GM19397 (cell line): ENCODE data around the gene LIPC.

Experiments
- ATAC-seq: cut with Tn5 transposase; IDR thresholded peaks from one replicate; pipeline ENCODE4 v1.9.1; 2021; ENCODE audit warnings: mild to moderate bottlenecking, moderate library complexity; ENCODE audit not compliant: unreplicated experiment

Gene LIPC

DNA sequence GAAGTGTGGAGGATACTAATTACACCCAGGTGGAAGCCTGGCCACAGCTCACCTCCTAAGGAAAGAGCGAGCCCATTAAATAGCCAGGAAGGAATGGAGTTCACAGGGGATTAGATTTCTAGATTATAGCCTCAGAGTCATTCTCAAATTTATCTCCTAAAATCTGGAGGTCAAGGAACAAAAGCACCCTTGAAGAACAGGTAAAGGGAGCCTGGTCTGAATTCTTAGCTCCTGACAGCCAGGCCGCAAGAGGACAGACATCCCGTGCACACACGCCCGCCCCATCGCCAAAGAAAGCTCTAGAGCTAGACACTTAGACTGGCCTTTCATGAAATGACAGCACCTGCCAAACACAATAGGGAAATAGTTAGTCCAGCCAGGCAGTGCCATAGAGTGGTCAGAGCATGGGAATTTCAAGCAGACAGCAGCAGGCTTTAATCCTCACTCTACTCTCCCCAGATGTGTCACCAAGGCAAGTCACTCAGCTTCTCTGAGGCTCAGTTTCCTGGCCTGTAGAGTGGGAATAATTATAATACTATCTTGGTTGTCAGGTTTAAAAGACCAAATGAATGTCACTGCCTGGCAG, 59.2 kb downstream of the LIPC start:
- ATAC-seq: no peak

DNA sequence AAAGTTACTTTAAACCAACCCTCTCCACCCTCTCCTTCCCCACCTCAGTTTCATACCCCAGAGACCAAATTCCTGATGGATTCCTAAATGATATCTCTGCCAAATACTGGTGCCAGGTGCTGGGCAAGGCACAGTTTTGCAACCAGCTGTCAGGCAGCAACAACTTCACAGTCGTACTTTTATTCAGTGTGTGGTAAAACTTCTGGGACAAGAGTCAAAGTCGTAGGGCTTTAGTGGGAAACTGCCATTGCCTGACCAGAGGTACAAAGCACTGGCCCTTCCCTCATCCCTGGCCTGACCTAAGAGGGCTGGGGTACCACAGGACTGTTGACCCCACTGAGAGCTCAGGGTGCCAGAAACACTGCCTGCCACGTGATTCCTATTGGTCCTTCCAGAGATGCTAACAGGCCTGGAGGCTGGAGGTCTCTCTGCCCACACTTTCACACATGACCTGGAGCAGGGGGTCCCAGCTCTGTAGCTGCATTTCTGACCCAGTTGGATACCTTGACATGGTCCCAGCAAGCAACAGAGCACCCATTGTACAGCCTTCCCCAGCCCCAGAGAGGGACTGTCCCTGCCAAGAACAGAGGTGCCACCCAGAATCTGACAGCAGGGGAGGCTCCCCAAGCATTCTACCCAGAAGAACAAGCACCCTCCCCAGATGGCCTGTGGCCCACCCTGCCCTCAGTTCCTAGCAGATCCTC, 59.9 kb downstream of the LIPC start:
- ATAC-seq: no peak

DNA sequence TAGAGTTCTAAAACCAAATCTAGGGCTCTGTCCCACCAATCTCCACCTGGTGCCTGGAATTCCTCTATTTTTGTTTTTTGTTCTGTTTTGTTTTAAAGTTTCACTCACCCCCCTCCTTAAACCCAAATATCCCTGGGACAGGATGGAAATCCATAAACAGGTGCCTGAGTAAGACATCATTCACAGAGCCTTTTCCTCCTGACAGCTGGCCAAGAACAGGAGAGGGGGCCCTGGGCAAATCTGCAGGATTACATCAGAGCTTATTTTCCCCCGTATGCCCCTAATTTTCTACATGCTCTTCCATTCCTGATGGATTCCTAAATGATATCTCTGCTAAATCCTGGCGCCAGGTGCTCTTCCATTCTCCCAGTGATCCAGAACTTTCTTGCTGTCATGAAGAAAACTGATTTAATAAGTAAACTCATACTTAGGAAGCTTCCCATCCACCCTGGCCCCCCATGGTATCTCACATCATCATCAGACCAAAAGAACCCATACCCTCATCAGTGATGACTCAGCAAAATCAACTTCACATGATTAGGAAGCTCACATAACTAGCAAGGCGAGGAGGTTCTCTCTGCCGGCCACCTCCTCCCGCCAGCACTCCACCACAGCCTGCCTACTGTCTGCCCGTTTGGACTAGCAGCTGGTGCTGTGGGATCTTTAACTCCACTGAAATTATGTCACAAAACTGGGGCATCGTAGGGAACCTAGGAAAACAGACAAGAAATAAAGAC, 61.0 kb downstream of the LIPC start:
- ATAC-seq: no peak

DNA sequence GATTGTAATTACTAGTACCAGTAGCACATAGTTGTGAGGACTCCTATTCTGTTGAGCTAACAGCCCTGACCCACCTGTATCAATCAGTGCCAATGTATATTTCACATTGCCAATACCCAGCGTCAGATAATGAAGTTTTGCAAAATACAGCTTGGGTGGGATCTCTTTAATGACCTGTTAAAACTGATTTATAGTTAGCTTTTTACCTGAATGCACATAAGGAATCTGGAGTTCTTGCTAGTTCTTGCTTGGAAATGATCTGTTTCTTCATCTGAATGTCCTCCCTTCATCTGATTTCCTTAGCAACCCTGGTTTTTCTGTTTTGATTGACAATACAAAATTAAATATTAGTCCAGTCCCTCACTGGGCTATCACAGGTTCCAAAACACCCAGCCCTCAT, 62.8 kb downstream of the LIPC start:
- no peak for ATAC-seq

DNA sequence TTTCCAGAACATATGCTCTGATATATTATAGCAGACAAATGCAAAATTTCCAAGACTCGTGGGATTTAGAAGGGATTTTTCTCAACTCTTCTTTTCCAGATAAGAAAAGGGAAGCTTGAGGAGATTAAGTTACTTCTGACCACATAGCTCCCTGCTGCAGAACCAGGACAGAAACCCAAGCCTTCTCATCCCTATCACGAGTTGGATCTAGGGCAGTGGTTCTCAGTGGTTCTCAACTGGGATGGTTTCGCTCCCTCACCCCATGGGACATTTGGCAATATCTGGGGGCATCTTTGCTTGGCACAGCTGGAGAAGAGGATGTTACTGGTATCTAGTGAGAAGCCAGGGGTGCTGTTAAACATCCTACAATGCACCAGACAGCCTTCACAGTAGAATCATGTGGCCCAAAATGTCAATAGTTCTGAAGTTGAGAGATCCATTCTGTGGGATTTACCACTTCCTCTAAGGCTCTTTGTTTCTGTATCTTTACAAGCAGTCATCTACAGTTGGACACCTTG, 64.2 kb downstream of the LIPC start:
- no peak for ATAC-seq

DNA sequence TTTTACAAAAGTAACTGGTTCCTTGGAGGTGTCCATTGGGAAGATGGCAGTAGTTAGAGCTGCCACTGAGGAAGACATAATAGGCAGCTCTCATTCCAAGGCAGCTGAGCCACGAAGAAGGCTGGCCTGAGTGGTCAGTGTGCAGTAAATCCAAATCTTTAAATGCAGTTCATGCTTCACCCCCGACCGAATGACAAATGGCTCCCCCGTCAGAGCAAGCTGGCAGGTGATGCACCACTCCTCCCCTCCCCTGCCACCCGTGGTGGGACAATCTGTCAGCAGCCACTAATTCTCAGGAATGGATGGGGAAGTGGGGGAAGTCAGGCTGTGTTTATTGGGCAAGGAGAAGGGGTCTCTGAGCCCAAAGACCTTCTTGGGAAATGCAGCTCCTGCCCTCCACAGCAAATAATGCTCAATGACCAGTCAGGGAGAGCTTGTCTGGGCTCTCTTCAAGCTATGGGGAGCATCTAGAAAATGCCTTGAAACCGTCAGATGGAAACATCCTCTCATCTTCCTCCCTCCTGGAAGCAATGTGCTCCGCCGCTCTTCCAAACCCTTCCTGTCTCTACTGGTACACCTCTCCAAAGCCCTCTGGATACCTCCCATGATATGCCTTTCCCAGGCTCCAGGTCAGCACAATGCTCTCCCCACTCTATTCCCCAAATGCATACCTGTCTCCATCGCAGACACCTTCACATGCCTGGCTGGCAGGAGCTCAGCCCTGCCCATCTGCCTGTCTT, 65.4 kb downstream of the LIPC start:
- no peak for ATAC-seq

DNA sequence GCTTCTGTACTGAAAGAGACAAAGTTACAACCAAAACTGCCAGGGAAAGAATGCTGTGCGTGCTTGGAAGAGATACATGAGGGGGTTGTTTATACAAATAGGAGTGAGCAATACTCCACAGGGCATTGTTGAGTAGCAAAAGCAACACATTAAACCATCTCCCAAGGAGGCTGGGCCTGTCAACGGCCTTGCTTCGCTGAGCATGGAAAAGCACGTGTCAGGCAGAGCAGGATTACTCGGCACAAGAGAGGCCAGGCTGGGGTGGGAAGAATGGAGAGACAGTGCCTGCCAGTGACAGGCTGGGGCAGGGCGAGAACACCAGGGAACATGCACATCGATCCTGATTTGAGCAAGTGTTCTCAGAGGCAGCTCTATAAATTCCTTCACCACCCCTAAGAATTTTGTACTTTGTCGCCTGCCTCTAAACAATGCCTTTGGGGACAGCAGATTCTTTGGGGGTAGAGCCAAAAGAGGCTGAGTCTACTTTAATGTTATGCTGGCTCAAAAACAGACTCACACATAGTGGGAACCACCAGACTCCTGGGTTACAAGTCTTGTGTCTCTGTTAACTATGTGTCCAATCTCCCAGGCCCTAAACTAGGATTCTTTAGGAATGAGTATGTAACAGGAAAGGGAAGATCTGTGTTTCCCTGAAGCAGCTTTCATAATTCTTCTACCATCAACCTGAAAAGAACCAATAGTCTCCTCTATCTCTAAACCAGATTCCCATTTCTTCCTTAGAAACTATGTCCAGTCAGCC, 67.2 kb downstream of the LIPC start:
- no peak for ATAC-seq

DNA sequence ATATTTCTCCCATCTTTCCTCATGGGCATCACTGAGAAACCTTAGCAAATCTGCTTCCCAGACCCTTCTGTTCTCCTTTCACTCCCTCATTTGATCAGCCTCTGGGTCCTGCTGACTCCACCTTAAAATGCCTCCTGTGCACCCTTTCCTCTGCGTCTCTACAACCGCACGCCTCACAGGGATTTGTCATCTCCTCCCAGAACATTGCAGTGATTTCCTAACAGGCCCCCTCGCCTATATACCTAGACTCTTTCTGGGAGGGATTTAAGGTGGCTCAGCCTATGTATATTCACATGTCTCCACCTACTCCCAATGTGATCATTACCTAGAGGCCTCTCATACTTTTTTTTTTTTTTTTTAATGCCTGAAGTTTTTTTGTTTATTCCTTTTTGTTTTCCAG, 69.2 kb downstream of the LIPC start:
- no peak for ATAC-seq

DNA sequence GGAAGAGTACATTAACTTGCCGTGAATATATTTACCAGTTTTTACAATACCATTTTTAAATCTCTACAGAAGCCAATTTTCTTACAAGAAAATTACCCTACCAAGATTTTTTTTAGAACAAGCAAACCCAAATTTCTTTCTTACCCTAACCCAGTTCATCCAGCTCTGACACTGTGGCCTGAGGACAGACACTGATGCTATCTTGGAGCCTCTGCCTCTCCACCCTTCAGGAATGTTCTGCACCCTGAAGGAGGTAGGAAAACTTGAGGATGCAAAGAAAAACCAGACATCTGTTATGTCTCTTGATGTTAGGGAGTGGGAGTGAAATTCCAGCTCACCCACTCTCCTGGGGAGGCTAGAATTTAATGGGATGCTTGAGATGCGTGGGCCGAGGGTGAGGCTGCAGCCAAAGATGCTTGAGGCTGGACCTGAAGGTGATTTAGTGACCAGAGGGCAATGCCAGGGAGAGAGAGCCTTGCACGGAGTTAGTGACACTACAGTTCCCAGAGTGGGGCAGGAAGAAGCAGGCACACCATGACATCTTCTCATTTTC, 69.9 kb downstream of the LIPC start:
- ATAC-seq: no peak

DNA sequence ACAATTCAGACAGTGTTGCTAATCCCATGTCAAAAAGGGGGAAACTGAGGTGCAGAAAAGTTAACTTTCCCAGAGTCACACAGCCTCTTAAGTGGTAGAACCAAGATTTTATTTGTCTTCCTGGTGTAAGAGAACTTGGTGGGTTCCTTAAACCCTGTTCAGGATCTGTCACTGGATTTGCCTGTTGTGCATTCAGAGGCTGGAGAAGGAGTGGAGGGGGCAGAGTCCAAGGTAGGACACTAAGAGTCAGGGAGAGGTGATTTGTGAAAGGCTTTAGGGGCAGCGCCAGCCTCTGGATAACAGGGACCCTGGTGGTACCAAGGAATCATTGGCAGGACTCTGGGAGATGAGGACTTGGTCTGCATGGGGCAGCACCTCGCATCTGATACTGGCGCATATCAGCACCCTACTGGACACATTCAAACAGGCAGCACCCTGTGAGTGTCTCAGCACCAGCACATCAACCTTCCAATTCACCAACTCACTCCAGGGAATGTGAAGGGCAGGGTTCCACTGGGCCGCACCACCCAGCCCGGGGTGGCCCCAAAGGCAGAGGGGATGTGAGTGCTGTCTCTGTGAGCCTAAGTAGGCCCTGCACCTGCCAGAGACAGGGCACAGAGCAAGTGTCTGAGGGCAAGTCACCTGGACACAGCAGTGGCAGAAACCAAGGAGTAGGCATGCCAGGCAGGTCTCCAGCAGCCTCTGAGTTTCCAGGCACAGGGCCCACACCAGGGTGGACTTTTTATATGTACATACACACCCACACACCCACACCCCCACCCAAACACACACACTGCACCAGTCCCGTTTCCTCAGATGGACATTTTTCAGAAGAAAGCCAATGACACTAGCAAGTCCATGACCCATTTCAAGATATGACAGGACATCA, 71.6 kb downstream of the LIPC start:
- ATAC-seq: no peak

DNA sequence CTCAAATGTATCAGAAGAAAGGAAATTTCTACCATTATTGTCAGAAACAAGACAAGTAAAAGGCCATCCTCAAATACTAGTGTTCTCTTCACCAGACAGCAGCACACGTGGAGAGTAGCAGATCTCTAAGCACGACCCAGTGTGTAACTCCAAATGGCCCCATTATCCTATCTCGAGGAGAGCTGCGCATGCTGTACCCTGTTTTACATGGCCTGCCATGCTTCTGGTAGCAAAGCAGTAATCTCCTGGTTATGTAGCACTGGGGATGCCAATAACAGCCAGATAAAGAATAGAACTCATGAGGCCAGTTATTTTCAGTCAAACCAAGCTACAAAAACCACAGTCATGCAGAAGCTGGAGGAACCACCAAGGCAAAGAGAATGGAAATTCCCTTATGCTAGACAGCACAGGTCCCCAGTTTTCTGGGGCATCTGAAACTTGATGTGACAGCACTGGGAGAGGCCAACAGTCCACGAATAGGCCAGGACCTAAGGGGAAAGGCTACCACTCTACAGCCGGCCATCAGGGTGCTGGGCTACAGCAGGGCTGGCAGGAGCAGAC, 73.0 kb downstream of the LIPC start:
- ATAC-seq: no peak

DNA sequence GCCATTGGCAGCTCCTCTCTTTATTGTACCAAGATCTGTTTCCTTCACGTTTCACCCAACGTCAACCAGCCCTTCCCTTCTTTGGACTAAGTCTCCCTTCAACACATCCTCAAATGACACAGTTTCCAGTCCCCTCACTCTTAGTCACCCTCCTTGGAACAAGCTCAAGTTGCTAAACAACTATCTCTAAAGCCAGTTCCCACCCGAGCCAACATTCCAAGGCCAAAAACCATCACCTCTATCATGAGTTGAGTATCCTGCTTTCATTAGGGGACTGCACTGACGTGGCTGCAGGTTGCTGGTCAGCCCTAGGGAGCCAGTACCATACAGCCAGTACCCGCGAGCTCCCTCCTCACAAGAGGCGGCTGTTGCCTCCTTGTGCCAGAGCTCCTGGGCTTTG, 73.8 kb downstream of the LIPC start:
- no peak for ATAC-seq

DNA sequence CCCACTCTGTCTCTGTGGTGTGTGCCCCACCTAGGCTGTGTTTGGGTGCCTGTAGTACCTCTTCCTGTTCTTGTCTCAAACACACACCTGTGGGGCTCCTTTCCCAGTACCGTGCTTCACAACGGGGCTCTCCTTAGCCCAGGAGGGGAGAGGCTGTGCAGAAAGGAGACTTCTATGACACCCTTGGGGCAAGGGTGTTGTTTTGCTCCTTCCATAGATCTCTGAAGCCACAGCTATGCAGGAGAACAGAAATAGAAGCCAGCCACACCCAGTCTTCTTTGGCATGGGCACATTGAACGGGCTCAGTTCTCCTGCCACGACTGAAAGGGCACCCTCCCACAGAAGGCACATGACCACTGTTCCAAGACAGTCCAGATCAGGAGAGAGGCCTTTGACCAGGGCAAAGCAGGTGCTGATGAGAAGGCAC, 74.3 kb downstream of the LIPC start:
- ATAC-seq: no peak

DNA sequence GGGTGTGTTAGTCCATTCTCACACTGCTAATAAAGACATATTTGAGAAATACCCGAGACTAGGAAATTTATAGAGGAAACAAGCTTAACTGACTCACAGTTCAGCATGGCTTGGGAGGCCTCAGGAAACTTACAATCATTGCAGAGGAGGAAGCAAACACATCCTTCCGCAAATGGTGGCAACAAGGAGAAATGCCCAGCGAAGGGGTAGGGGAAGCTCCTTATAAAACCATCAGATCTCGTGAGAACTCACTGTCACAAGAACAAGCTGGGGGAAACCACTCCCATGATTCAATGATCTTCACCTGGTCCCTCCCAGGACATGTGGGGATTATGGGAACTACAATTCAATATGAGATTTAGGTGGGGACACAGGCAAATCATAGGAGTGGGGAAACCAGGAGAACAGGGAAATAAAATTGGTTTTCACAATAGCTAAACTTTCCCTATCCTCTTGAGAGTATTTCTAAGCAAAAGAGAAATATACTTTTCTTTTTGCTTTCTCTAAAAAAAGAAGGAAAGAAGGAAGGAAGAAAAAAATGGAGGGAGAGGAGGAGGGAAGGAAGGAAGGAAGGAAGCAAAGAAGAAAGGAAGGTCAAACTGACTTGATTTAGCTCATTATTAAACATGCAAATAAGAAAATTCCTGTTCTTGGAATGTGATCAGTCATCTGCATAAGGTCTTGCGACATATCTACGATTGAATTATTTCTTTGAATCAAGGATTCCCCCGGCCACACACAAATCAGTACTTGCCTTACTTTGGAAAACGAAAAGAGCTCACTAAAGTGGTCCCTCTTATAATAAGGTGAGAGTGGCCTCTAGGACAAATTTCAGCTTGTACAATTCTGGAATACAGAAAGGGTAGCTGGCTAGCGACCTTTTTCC, 75.2 kb downstream of the LIPC start:
- ATAC-seq: no peak

DNA sequence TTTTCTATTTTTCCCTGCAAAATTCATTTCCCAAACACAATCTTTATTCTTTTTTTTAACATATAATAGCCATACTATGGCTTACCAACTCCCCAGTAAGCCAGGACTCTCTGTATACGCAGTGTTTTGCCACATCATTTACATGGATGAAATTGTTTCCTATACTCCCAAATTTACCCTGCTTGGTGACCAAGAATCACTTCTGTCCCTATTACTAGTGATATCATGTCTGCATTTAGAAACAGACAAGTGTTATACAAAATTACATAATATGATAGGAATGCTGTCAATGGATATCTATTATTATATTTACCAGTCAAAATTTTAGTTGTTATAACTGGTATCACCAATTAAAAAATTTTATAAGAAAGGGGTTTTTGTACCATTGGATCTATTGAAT, 77.8 kb downstream of the LIPC start:
- ATAC-seq: no peak

DNA sequence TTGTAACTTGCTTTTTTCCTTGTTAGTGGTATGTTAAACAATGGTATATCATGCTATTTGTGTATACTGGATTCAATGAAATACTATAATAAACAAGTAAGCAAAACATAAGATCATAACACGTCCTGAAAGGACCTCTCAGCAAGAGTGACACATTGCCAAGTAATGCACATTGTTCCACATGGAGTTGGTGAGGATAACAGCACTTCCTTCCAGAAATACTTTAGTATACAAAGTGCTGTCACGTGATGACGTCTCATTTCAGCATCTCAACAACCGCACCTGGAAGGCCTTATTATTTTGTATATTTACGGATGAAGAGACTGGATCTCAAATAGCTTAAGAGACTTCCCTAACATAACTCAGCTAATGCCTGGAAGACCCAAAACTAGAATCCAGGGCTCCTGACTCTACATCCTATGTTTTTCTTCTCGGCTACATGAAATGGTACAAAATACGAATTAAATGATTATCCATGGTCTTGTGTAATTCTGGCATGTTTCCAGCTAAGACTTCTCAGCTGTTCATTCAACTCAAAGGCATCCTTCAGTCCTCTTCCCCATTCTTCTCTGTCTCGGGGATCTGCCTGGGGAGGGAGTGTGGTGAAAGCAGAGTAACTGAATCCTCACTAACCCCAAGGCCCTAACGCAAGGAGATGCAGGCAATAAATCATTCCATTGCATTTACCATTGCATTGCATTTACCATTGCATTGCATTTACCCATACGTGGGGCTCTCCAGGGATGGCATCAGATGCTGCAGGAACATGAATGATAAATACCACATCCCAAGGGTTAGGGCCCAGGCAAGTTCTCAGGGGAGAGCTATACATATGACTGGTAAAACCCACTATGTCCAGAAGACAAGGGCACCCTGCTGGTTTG, 79.2 kb downstream of the LIPC start:
- ATAC-seq: no peak

DNA sequence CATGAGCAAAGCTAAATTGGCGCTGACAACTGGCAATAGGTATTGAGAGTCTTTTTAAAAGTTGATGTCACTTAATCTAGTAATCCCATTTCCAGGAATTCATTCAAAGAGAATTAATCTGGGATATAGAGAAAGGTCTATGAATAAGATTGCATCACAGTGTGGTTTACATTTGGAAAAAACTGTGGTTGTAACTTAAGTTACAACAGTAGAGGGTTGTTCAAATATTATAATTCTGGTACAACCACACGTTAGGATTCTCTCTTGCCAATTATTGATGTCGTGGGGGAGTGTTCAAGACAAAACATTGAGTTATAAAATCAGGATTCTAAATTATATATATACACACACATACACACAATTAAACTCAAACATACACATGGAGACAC, 79.8 kb downstream of the LIPC start:
- ATAC-seq: no peak
